Measurements from ENCODE around the gene SREBF2. TPM values are rescaled to one million over a fixed set of nuclear protein-coding genes. Genes with fewer than 3 reads are reported as not detected.

Gene SREBF2
- total RNA-seq, 2 experiments from 2014 or later = 101 to 105 TPM

- peaks cover 33% of the 10 kb centered on the region for H3K4me1 Mint-ChIP-seq
- POLR2A ChIA-PET = interaction anchor here (1.1 to 2.0 kb wide), 2 partner anchors 17 to 46 kb away, joined by 3 to 6 read pairs; no protein-coding TSS in a partner anchor
- DNase-seq (no peak), ATAC-seq (no peak)
- H3K4me3 Mint-ChIP-seq = no peak overlapping the region
- intact Hi-C loops (cut with DNase I, micrococcal nuclease) = no loop called here
- peaks cover 26% of the 10 kb centered on the region for H3K27me3 Mint-ChIP-seq
- CTCF ChIA-PET = interaction anchor here (0.6 to 2.2 kb wide), 4 partner anchors 17 to 210 kb away, joined by 3 to 8 read pairs (median 4); partner anchors contain the start of gene CCDC134
- H3K27ac Mint-ChIP-seq = no peak overlapping the region
- H3K9me3 Mint-ChIP-seq (ENCODE audit: low read depth) = no peaks in the 10 kb centered on the region
- peaks cover 13% of the 10 kb centered on the region for H3K36me3 Mint-ChIP-seq (ENCODE audit: low read depth)
Observed at GRCh38 chr22:41908411-41909309, 75.8 kb downstream of the SREBF2 start.

- peaks cover 33% of the 10 kb centered on the region for H3K4me1 Mint-ChIP-seq
- H3K9me3 Mint-ChIP-seq (ENCODE audit: low read depth) = no peaks in the 10 kb centered on the region
- no peak for ATAC-seq
- H3K4me3 Mint-ChIP-seq = no peak overlapping the region
- peaks cover 8% of the 10 kb centered on the region for H3K36me3 Mint-ChIP-seq (ENCODE audit: low read depth)
- POLR2A ChIA-PET = no interaction called here
- H3K27ac Mint-ChIP-seq = no peak overlapping the region
- H3K27me3 Mint-ChIP-seq = peaks cover 26% of the 10 kb centered on the region
- intact Hi-C loops (cut with DNase I, micrococcal nuclease) = loop anchor here in 1 of 2 experiments (5.0 kb wide), 1 partner anchor 32 kb away; no protein-coding TSS in a partner anchor
- CTCF ChIA-PET = interaction anchor here (0.6 to 2.2 kb wide), 4 partner anchors 16 to 212 kb away, joined by 3 to 8 read pairs (median 4); partner anchors contain the start of gene CCDC134
- no peak for DNase-seq
Observed at GRCh38 chr22:41909310-41910049, 76.6 kb downstream of the SREBF2 start.

GRCh38 chr22:41910050-41911000 is 77.4 kb downstream of the SREBF2 start:
- Mint-ChIP-seq H3K4me1 (peaks cover 33% of the 10 kb centered on the region), H3K27me3 (peaks cover 28% of the 10 kb centered on the region)
- peak; percentile 56 for DNase-seq

GRCh38 chr22:41911001-41911611 is 78.2 kb downstream of the SREBF2 start:
- CTCF ChIA-PET = interaction anchor here (2.4 to 2.5 kb wide), 2 partner anchors 12 to 30 kb away, joined by 8 to 9 read pairs; no protein-coding TSS in a partner anchor

More at GRCh38 chr22:41910050-41911000, 77.4 kb downstream of the SREBF2 start:
- POLR2A ChIA-PET = no interaction called here
- Mint-ChIP-seq H3K4me3 (no peak overlapping the region), H3K36me3 (ENCODE audit: low read depth) (peaks cover 8% of the 10 kb centered on the region), H3K27ac (no peak overlapping the region), H3K9me3 (ENCODE audit: low read depth) (no peaks in the 10 kb centered on the region)
- intact Hi-C loops (cut with DNase I, micrococcal nuclease) = loop anchor here in 1 of 2 experiments (5.0 kb wide), 1 partner anchor 33 kb away; no protein-coding TSS in a partner anchor
- peak; percentile 33 for ATAC-seq
- CTCF ChIA-PET = interaction anchor here (0.6 kb wide), 1 partner anchor 213 kb away, joined by 3 read pairs; no protein-coding TSS in a partner anchor

GRCh38 chr22:41912338-41913039 is 79.6 kb downstream of the SREBF2 start:
- ChIA-PET POLR2A (interaction anchor here (0.6 to 1.2 kb wide), 5 partner anchors 10 to 1772 kb away, joined by 3 to 4 read pairs (median 3); partner anchors contain the start of genes CCDC134 and CENPM), CTCF (interaction anchor here (0.7 to 2.5 kb wide), 5 partner anchors 11 to 1975 kb away, joined by 3 to 9 read pairs (median 8); no protein-coding TSS in a partner anchor)
- peaks cover 3% of the 10 kb centered on the region for H3K36me3 Mint-ChIP-seq (ENCODE audit: low read depth)
- H3K27me3 Mint-ChIP-seq = peaks cover 47% of the 10 kb centered on the region
- H3K9me3 Mint-ChIP-seq (ENCODE audit: low read depth) = no peaks in the 10 kb centered on the region
- DNase-seq = no peak
- H3K27ac Mint-ChIP-seq = no peak overlapping the region
- intact Hi-C loops (cut with DNase I, micrococcal nuclease) = loop anchor here in 1 of 2 experiments (5.0 kb wide), 1 partner anchor 35 kb away; no protein-coding TSS in a partner anchor
- no peak for ATAC-seq
- H3K4me1 Mint-ChIP-seq = peaks cover 32% of the 10 kb centered on the region
- no peak overlapping the region for H3K4me3 Mint-ChIP-seq

More at GRCh38 chr22:41911001-41911611, 78.2 kb downstream of the SREBF2 start:
- Mint-ChIP-seq H3K27ac (peak overlapping the region; percentile 65), H3K9me3 (ENCODE audit: low read depth) (no peaks in the 10 kb centered on the region), H3K4me3 (no peak overlapping the region), H3K36me3 (ENCODE audit: low read depth) (peaks cover 3% of the 10 kb centered on the region), H3K27me3 (peaks cover 36% of the 10 kb centered on the region), H3K4me1 (peaks cover 33% of the 10 kb centered on the region)
- no peak for DNase-seq
- ATAC-seq = no peak
- POLR2A ChIA-PET = interaction anchor here (0.8 to 1.0 kb wide), 2 partner anchors 15 to 36 kb away, joined by 3 read pairs; partner anchors contain the start of gene CENPM
- intact Hi-C loops (cut with DNase I, micrococcal nuclease) = loop anchor here in 1 of 2 experiments (5.0 kb wide), 1 partner anchor 34 kb away; no protein-coding TSS in a partner anchor

GRCh38 chr22:41913040-41913719 is 80.3 kb downstream of the SREBF2 start:
- intact Hi-C loops (cut with DNase I, micrococcal nuclease) = loop anchor here in 1 of 2 experiments (5.0 kb wide), 1 partner anchor 36 kb away; no protein-coding TSS in a partner anchor
- Mint-ChIP-seq H3K4me1 (peaks cover 30% of the 10 kb centered on the region), H3K36me3 (ENCODE audit: low read depth) (peaks cover 3% of the 10 kb centered on the region), H3K27me3 (peaks cover 48% of the 10 kb centered on the region), H3K9me3 (ENCODE audit: low read depth) (no peaks in the 10 kb centered on the region), H3K27ac (no peak overlapping the region), H3K4me3 (peak overlapping the region; percentile 49)
- CTCF ChIA-PET = interaction anchor here (1.6 to 2.5 kb wide), 4 partner anchors 10 to 216 kb away, joined by 7 to 9 read pairs (median 8); no protein-coding TSS in a partner anchor
- DNase-seq (peak; percentile 40), ATAC-seq (no peak)
- POLR2A ChIA-PET = interaction anchor here (0.6 to 1.2 kb wide), 5 partner anchors 10 to 1773 kb away, joined by 3 to 4 read pairs (median 3); partner anchors contain the start of gene CCDC134

GRCh38 chr22:41913842-41914534 is 81.1 kb downstream of the SREBF2 start:
- H3K4me3 Mint-ChIP-seq = no peak overlapping the region
- ATAC-seq = no peak
- H3K9me3 Mint-ChIP-seq (ENCODE audit: low read depth) = no peaks in the 10 kb centered on the region
- no peak overlapping the region for H3K27ac Mint-ChIP-seq
- H3K4me1 Mint-ChIP-seq = peaks cover 29% of the 10 kb centered on the region
- peaks cover 47% of the 10 kb centered on the region for H3K27me3 Mint-ChIP-seq
- intact Hi-C loops (cut with DNase I, micrococcal nuclease) = loop anchor here in 1 of 2 experiments (5.0 kb wide), 1 partner anchor 37 kb away; no protein-coding TSS in a partner anchor
- DNase-seq = no peak
- no peaks in the 10 kb centered on the region for H3K36me3 Mint-ChIP-seq (ENCODE audit: low read depth)
- ChIA-PET POLR2A (interaction anchor here (0.7 kb wide), 1 partner anchor 27 kb away, joined by 3 read pairs; no protein-coding TSS in a partner anchor), CTCF (interaction anchor here (2.3 to 2.4 kb wide), 2 partner anchors 9 to 12 kb away, joined by 8 to 9 read pairs; no protein-coding TSS in a partner anchor)

GRCh38 chr22:41914611-41915034 is 81.7 kb downstream of the SREBF2 start:
- no peak for ATAC-seq
- POLR2A ChIA-PET = no interaction called here
- intact Hi-C loops (cut with DNase I, micrococcal nuclease) = loop anchor here in 1 of 2 experiments (5.0 kb wide), 1 partner anchor 37 kb away; no protein-coding TSS in a partner anchor
- CTCF ChIA-PET = no interaction called here
- H3K27me3 Mint-ChIP-seq = peaks cover 47% of the 10 kb centered on the region
- peaks cover 29% of the 10 kb centered on the region for H3K4me1 Mint-ChIP-seq
- no peak overlapping the region for H3K27ac Mint-ChIP-seq
- H3K36me3 Mint-ChIP-seq (ENCODE audit: low read depth) = no peaks in the 10 kb centered on the region
- DNase-seq = no peak
- no peaks in the 10 kb centered on the region for H3K9me3 Mint-ChIP-seq (ENCODE audit: low read depth)
- no peak overlapping the region for H3K4me3 Mint-ChIP-seq
